ENCODE results near the gene CMTM7.
A peak's percentile ranks its signal among the peaks of the same experiment; 100 is the strongest.

The CMTM7 gene

GRCh38 chr3:32493437-32494414 is 102.1 kb downstream of the CMTM7 start:
- no peak for DNase-seq (ENCODE audit: low read depth)

- DNase-seq (ENCODE audit: low read depth): no peak
Observed at GRCh38 chr3:32495085-32495484, 103.4 kb downstream of the CMTM7 start.

DNA sequence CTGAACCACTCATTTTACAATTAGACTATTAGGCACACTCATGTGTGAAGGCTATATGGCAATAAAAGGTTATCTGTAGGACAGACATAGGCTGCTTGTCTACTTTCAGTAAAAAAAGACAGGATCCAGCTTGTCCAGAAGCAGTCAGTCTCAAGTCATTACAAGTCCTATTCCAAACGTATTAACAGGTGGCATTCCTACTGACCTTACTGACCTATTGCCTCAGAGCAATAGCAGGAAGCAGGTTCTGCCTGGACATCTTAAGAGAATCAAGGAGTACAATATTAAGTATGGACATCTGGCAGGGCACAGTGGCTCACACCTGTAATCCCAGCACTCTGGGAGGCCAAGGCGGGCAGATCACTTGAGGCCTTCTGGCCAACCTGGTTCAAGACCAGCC is 104.0 kb downstream of the CMTM7 start:
- no peak for DNase-seq (ENCODE audit: low read depth)

- DNase-seq (ENCODE audit: low read depth): no peak
Observed at GRCh38 chr3:32498252-32498651, 106.6 kb downstream of the CMTM7 start.

DNA sequence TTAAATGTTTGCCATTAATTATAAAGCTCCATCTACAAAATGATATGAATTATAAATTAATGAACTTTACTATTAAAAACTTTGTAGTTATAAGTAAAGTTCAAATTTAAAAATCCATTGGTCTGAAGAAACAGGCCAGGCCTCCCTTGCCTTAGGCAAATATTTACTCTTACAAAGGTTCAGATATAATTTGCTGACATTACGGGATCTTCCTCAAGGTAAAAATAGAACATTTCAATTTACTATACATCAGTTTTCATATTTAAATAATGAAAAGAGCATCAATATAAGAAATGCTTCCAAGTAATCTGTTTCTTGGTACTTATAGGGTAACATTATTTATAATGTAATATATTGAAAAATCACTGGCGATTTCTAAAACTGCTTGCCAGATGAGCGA is 107.3 kb downstream of the CMTM7 start:
- DNase-seq (ENCODE audit: low read depth): no peak

- DNase-seq (ENCODE audit: low read depth): no peak
Observed at GRCh38 chr3:32499585-32499984, 107.9 kb downstream of the CMTM7 start.

DNA sequence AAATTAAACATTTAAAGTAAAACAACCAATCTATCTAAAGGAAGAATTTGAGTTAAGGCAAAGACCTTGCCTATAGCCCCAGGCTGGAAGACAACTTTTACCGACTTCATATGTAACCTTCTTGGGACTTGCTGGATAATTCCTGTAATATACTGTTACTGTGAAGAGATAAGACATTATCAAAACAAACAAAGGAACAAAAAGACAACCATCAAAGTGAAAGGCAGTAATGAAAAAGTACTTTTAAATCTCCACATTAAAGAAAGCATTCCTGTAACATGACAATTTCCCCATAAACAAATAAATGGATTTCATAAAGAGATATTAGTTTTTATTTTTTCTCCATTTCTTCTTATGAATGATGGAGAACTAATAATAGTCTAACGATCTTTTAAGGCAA is 108.6 kb downstream of the CMTM7 start:
- DNase-seq (ENCODE audit: low read depth): no peak

GRCh38 chr3:32500880-32501782 is 109.5 kb downstream of the CMTM7 start:
- no peak for DNase-seq (ENCODE audit: low read depth)

- DNase-seq (ENCODE audit: low read depth): no peak
Observed at GRCh38 chr3:32501783-32502117, 110.1 kb downstream of the CMTM7 start.

DNA sequence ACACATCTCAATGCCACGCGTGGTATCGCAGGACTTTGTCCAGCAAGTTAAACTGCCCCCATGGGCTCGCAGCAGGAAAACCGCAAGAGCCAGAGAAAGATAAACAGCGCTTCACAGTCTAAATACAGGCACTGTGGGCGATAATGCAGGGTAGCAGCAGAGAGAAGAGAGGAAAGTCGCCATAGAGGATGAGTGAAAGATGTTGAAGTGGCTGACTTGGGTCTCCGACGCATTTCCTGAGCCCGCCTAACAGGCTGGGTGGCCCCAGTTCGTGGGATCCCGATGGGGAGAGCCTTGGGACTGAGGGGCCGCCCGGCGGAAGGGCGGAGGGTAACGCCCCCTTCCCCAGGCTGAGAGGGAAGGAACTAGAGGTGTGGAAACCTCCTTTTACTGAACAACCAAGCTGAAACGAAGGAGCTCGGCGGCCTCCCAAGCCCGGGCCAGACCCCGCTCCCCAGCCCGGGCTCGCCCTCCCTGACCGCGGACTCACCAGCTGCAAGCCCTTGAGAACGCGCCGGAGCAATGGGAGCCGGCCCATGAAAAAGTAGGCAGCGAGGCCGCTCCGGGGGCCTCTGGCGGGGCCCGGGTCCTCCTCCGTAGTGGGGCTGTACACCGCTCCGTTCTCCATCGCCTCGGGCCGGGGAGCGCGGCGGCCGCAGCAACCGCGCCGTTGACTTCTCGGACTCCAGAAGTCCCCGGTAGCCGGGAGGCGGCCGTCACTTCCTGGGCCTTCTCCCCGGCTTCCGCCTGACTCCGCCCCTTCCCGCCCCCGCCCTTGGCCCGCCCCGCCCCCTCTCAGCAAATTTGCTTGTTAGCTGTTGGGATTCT is 110.7 kb downstream of the CMTM7 start, which contains the start of gene CMTM6:
Gene CMTM6, minus strand, starts transcription at position 735 of the 828 bp plus-strand sequence. Its CDS starts 107 bp downstream, at position 628.
- peak; percentile 55 for DNase-seq (ENCODE audit: low read depth)

DNA sequence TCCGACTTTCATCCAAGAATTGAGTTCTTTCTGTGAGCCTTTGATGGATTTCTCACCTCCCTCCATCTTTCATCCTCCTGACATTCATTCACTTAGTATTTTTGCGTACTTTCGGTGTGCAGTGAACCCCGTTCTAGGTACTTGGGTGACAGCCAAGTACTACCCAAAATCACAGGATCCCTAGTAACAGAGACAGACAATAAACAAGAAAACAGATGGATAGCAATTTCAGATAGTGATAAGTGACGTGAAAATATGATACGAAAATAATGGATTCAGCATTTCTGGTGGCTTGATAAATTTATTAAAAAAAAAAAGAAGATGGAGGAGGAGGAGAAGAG is 111.3 kb downstream of the CMTM7 start:
- DNase-seq (ENCODE audit: low read depth): no peak
